CD14-positive monocyte (primary cell): ENCODE results near the gene MAP7. TPM values are rescaled to one million over a fixed set of nuclear protein-coding genes. Genes with fewer than 3 reads are reported as not detected.

Source experiments
- DNase-seq, 3 donors: peaks; one replicate each; pipeline ENCODE4 v3.0.0-alpha.2; 2011 to 2022
- H2AFZ ChIP-seq: 2 replicates; pipeline ENCODE4 v1.6.0; 2012; ENCODE audit warnings: mild to moderate bottlenecking, low read depth, low read length, inconsistent platforms; ENCODE audit not compliant: insufficient read depth, poor library complexity, severe bottlenecking
- H3K27ac ChIP-seq, 2 donors: 1 replicate in 1 of 2; 2 replicates in 1 of 2; pipeline ENCODE4 v1.5.1; 2012 to 2013; ENCODE audit warnings: low read length in 2 of 2, control low read depth in 1 of 2, inconsistent platforms in 1 of 2, low read depth in 1 of 2, mild to moderate bottlenecking in 1 of 2
- H3K27me3 ChIP-seq, 2 donors: one replicate each; pipeline versions ENCODE4 v1.6.0 to v1.6.1; 2011 to 2013; ENCODE audit warnings: low read length in 2 of 2; ENCODE audit not compliant: control insufficient read depth in 2 of 2, insufficient read depth in 2 of 2
- H3K36me3 ChIP-seq, 2 donors: replicated peaks in 1 of 2; 1 replicate in 1 of 2; 2 replicates in 1 of 2; pipeline versions ENCODE4 v1.5.1 to v1.6.1; 2012 to 2013; ENCODE audit warnings: low read length in 2 of 2, control low read depth in 1 of 2, inconsistent platforms in 1 of 2, mild to moderate bottlenecking in 1 of 2; ENCODE audit not compliant: insufficient read depth in 2 of 2, control insufficient read depth in 1 of 2
- H3K4me1 ChIP-seq, 2 donors: 1 replicate in 1 of 2; 2 replicates in 1 of 2; pipeline versions ENCODE4 v1.5.1 to v1.6.1; 2012 to 2013; ENCODE audit warnings: low read length in 2 of 2, control low read depth in 1 of 2, inconsistent platforms in 1 of 2, mild to moderate bottlenecking in 1 of 2, moderate library complexity in 1 of 2; ENCODE audit not compliant: insufficient read depth in 2 of 2, control insufficient read depth in 1 of 2
- H3K4me2 ChIP-seq: replicated peaks from 2 replicates; pipeline ENCODE3; 2012; ENCODE audit warnings: low read length, moderate library complexity, mild to moderate bottlenecking; ENCODE audit not compliant: poor library complexity, severe bottlenecking; ENCODE audit errors: extremely low read depth
- H3K4me3 ChIP-seq, 3 experiments: fragments of 200-600 bp in 1 of 3; sonication (generic) in 1 of 3; replicated peaks in 1 of 3; 1 replicate in 2 of 3; 2 replicates in 1 of 3; pipeline ENCODE4 v1.5.1; 2011 to 2013; ENCODE audit warnings: low read length in 3 of 3, mild to moderate bottlenecking in 3 of 3, control low read depth in 2 of 3, low read depth in 2 of 3, inconsistent platforms in 1 of 3, moderate library complexity in 1 of 3
- H3K79me2 ChIP-seq: 2 replicates; pipeline ENCODE4 v1.6.0; 2012; ENCODE audit warnings: mild to moderate bottlenecking, control low read depth, inconsistent platforms, low read length, moderate library complexity; ENCODE audit not compliant: insufficient read depth
- H3K9ac ChIP-seq: 2 replicates; pipeline ENCODE4 v1.6.0; 2017; ENCODE audit warnings: low read length, mild to moderate bottlenecking; ENCODE audit not compliant: insufficient read depth, poor library complexity, severe bottlenecking
- H3K9me3 ChIP-seq, 2 donors: replicated peaks in 1 of 2; 1 replicate in 1 of 2; 2 replicates in 1 of 2; pipeline versions ENCODE4 v1.5.1 to v1.6.1; 2012 to 2013; ENCODE audit warnings: low read length in 2 of 2, control low read depth in 1 of 2; ENCODE audit not compliant: control insufficient read depth in 1 of 2, insufficient read depth in 1 of 2
- H4K20me1 ChIP-seq: 2 replicates; pipeline ENCODE4 v1.6.0; 2012; ENCODE audit warnings: mild to moderate bottlenecking, low read length, control low read depth, moderate library complexity; ENCODE audit not compliant: insufficient read depth
- H3K27ac Mint-ChIP-seq, 7 donors: one replicate each; pipeline ENCODE4 v1.8.0; 2020; ENCODE audit warnings: mild to moderate bottlenecking in 7 of 7, mixed read lengths in 7 of 7, moderate library complexity in 6 of 7, inconsistent platforms in 2 of 7
- H3K27me3 Mint-ChIP-seq, 3 donors: one replicate each; pipeline ENCODE4 v1.8.0; 2021 to 2022; ENCODE audit warnings: low read depth in 3 of 3, mild to moderate bottlenecking in 3 of 3, mixed read lengths in 3 of 3, moderate library complexity in 3 of 3, inconsistent platforms in 1 of 3
- H3K36me3 Mint-ChIP-seq, 2 donors: one replicate each; pipeline ENCODE4 v1.8.0; 2020; ENCODE audit warnings: mixed read lengths in 2 of 2, inconsistent platforms in 1 of 2, mild to moderate bottlenecking in 1 of 2
- H3K4me1 Mint-ChIP-seq: one replicate; pipeline ENCODE4 v1.8.0; 2020; ENCODE audit warnings: mild to moderate bottlenecking, mixed read lengths
- H3K4me3 Mint-ChIP-seq, 2 donors: one replicate each; pipeline ENCODE4 v1.8.0; 2020; ENCODE audit warnings: mild to moderate bottlenecking in 2 of 2, mixed read lengths in 2 of 2, moderate library complexity in 1 of 2
- H3K9me3 Mint-ChIP-seq, 7 donors: one replicate each; pipeline ENCODE4 v1.8.0; 2020 to 2022; ENCODE audit warnings: mixed read lengths in 7 of 7, mild to moderate bottlenecking in 6 of 7, moderate library complexity in 6 of 7, inconsistent platforms in 2 of 7
- CTCF ChIP-seq: fragments of 200-600 bp; IDR thresholded peaks from one replicate; pipeline ENCODE4 v1.8.0; 2022; ENCODE audit warnings: antibody characterized with exemption, mild to moderate bottlenecking
- WGBS: methylation state at CpG from one replicate; pipeline ENCODE4 v1.1.5; 2013; ENCODE audit warnings: missing lambda C conversion rate; ENCODE audit not compliant: insufficient coverage; 5-methylcytosine and 5-hydroxymethylcytosine counted together
- intact Hi-C, 2 donors: fragments of 100-400 bp; cut with micrococcal nuclease; formaldehyde crosslinking; loops; one replicate each; pipeline versions ENCODE4 v1.15.0 to v1.15.1; 2023
- polyA plus RNA-seq, 3 donors: library from polyadenylated mRNA; depleted of rRNA in 1 of 3; unstranded in 2 of 3; stranded (reverse) in 1 of 3; fragments of 300-500 nt in 2 of 3; fragments of >200 nt in 1 of 3; fragmentation: Illumina TruSeq in 2 of 3; gene quantifications; 1 replicate in 2 of 3; 2 replicates in 1 of 3; pipeline ENCODE4 v1.2.3, GENCODE V29; 2012 to 2021

The MAP7 gene
- polyA plus RNA-seq, 3 donors = 0.67 to 1.6 (median 1.2) TPM

- no peak for TF ChIP-seq CTCF
- H3K9me3 Mint-ChIP-seq = no peaks in the 10 kb centered on the region
- Histone ChIP-seq H3K9ac (no peak overlapping the region), H4K20me1 (no peaks in the 10 kb centered on the region), H2AFZ (no peak overlapping the region), H3K4me1 (no peaks in the 10 kb centered on the region), H3K27ac (no peak overlapping the region), H3K27me3 (no peaks in the 10 kb centered on the region), H3K36me3 (no peaks in the 10 kb centered on the region), H3K4me3 (no peak overlapping the region), H3K79me2 (no peaks in the 10 kb centered on the region), H3K9me3 (no peaks in the 10 kb centered on the region), H3K4me2 (no peak overlapping the region)
- H3K4me1 Mint-ChIP-seq = no peaks in the 10 kb centered on the region
- intact Hi-C loops = no loop called here
- no peak overlapping the region for H3K4me3 Mint-ChIP-seq
- H3K27ac Mint-ChIP-seq = no peak overlapping the region
- H3K36me3 Mint-ChIP-seq = no peaks in the 10 kb centered on the region
- H3K27me3 Mint-ChIP-seq = peaks cover 0 to 2% (median 1%) of the 10 kb centered on the region in 3 donors
- WGBS = no CpG with 5 or more reads among the region's 1 CpG
- DNase-seq = no peak
These were observed 57.8 kb downstream of the MAP7 start for GRCh38 chr6:136492409-136492808.

DNA sequence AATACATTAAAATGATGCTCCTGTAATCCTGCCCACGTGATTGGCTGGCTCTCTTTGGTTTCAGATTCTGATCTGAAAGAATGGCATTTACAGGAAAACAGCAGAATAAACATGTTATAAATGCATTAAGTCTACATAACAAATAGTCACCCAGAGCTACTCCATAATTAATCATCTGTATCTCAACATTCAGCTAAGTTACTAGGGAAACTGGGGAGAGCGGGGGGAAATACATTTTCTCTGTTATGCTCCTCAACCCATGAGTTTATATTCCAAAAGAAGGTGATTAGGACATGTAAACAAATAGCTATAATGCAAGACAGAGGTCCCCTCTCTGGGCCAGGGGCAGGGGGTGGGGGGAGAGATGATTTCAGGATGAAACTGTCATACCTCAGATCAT lies 58.5 kb downstream of the MAP7 start:
- no peak overlapping the region for H3K27ac Mint-ChIP-seq
- Histone ChIP-seq H3K27me3 (no peaks in the 10 kb centered on the region), H3K36me3 (no peaks in the 10 kb centered on the region), H3K27ac (no peak overlapping the region), H3K9ac (no peak overlapping the region), H3K79me2 (no peaks in the 10 kb centered on the region), H4K20me1 (no peaks in the 10 kb centered on the region), H3K9me3 (no peaks in the 10 kb centered on the region), H3K4me1 (no peaks in the 10 kb centered on the region), H3K4me3 (no peak overlapping the region), H2AFZ (no peak overlapping the region), H3K4me2 (no peak overlapping the region)
- intact Hi-C loops = no loop called here
- WGBS = no CpG with 5 or more reads among the region's 2 CpGs
- H3K9me3 Mint-ChIP-seq = no peaks in the 10 kb centered on the region
- no peaks in the 10 kb centered on the region for H3K4me1 Mint-ChIP-seq
- no peak for TF ChIP-seq CTCF
- no peak for DNase-seq
- H3K27me3 Mint-ChIP-seq = peaks cover 0 to 2% (median 1%) of the 10 kb centered on the region in 3 donors
- no peak overlapping the region for H3K4me3 Mint-ChIP-seq
- H3K36me3 Mint-ChIP-seq = no peaks in the 10 kb centered on the region
